Upper lobe of left lung (tissue), 4 donors: ENCODE measurements around the gene TYMP.

Experiments
- CTCF ChIP-seq, 6 experiments: fragments of 450-650 bp in 4 of 6; fragments of 200-600 bp in 2 of 6; sonication (generic) in 2 of 6; IDR thresholded peaks; one replicate each; pipeline ENCODE4 v1.5.1; 2016 to 2019; ENCODE audit warnings: antibody characterized with exemption in 6 of 6
- POLR2A ChIP-seq, 4 donors: fragments of 450-650 bp; IDR thresholded peaks; one replicate each; pipeline ENCODE4 v1.5.1; 2016 to 2017; ENCODE audit warnings: antibody characterized with exemption in 4 of 4, mild to moderate bottlenecking in 2 of 4
- POLR2AphosphoS5 ChIP-seq, 2 donors: sonication (generic); formaldehyde crosslinking; IDR thresholded peaks; one replicate each; pipeline ENCODE4 v1.5.1; 2017; ENCODE audit warnings: antibody characterized with exemption in 2 of 2

- TF ChIP-seq POLR2A (IDR thresholded peaks at IDR 0.05): no peak
- TF ChIP-seq CTCF (IDR thresholded peaks at IDR 0.05): peak; percentile 45 to 67 (median 57)
- no peak for TF ChIP-seq POLR2AphosphoS5 (IDR thresholded peaks at IDR 0.05)
Observed at GRCh38 chr22:50498322-50498890, 31.4 kb downstream of the TYMP start.
